CD14-positive monocyte (primary cell): Measurements from ENCODE around the gene ZDHHC14. TPM values are rescaled to one million over a fixed set of nuclear protein-coding genes. Genes with fewer than 3 reads are reported as not detected.

ENCODE experiments used
- DNase-seq, 3 donors: peaks; one replicate each; pipeline ENCODE4 v3.0.0-alpha.2; 2011 to 2022
- H2AFZ ChIP-seq: 2 replicates; pipeline ENCODE4 v1.6.0; 2012; ENCODE audit warnings: mild to moderate bottlenecking, low read depth, low read length, inconsistent platforms; ENCODE audit not compliant: insufficient read depth, poor library complexity, severe bottlenecking
- H3K27ac ChIP-seq, 2 donors: 1 replicate in 1 of 2; 2 replicates in 1 of 2; pipeline ENCODE4 v1.5.1; 2012 to 2013; ENCODE audit warnings: low read length in 2 of 2, control low read depth in 1 of 2, inconsistent platforms in 1 of 2, low read depth in 1 of 2, mild to moderate bottlenecking in 1 of 2
- H3K27me3 ChIP-seq, 2 donors: one replicate each; pipeline versions ENCODE4 v1.6.0 to v1.6.1; 2011 to 2013; ENCODE audit warnings: low read length in 2 of 2; ENCODE audit not compliant: control insufficient read depth in 2 of 2, insufficient read depth in 2 of 2
- H3K36me3 ChIP-seq, 2 donors: replicated peaks in 1 of 2; 1 replicate in 1 of 2; 2 replicates in 1 of 2; pipeline versions ENCODE4 v1.5.1 to v1.6.1; 2012 to 2013; ENCODE audit warnings: low read length in 2 of 2, control low read depth in 1 of 2, inconsistent platforms in 1 of 2, mild to moderate bottlenecking in 1 of 2; ENCODE audit not compliant: insufficient read depth in 2 of 2, control insufficient read depth in 1 of 2
- H3K4me1 ChIP-seq, 2 donors: 1 replicate in 1 of 2; 2 replicates in 1 of 2; pipeline versions ENCODE4 v1.5.1 to v1.6.1; 2012 to 2013; ENCODE audit warnings: low read length in 2 of 2, control low read depth in 1 of 2, inconsistent platforms in 1 of 2, mild to moderate bottlenecking in 1 of 2, moderate library complexity in 1 of 2; ENCODE audit not compliant: insufficient read depth in 2 of 2, control insufficient read depth in 1 of 2
- H3K4me2 ChIP-seq: replicated peaks from 2 replicates; pipeline ENCODE3; 2012; ENCODE audit warnings: low read length, moderate library complexity, mild to moderate bottlenecking; ENCODE audit not compliant: poor library complexity, severe bottlenecking; ENCODE audit errors: extremely low read depth
- H3K4me3 ChIP-seq, 3 experiments: fragments of 200-600 bp in 1 of 3; sonication (generic) in 1 of 3; replicated peaks in 1 of 3; 1 replicate in 2 of 3; 2 replicates in 1 of 3; pipeline ENCODE4 v1.5.1; 2011 to 2013; ENCODE audit warnings: low read length in 3 of 3, mild to moderate bottlenecking in 3 of 3, control low read depth in 2 of 3, low read depth in 2 of 3, inconsistent platforms in 1 of 3, moderate library complexity in 1 of 3
- H3K79me2 ChIP-seq: 2 replicates; pipeline ENCODE4 v1.6.0; 2012; ENCODE audit warnings: mild to moderate bottlenecking, control low read depth, inconsistent platforms, low read length, moderate library complexity; ENCODE audit not compliant: insufficient read depth
- H3K9ac ChIP-seq: 2 replicates; pipeline ENCODE4 v1.6.0; 2017; ENCODE audit warnings: low read length, mild to moderate bottlenecking; ENCODE audit not compliant: insufficient read depth, poor library complexity, severe bottlenecking
- H3K9me3 ChIP-seq, 2 donors: replicated peaks in 1 of 2; 1 replicate in 1 of 2; 2 replicates in 1 of 2; pipeline versions ENCODE4 v1.5.1 to v1.6.1; 2012 to 2013; ENCODE audit warnings: low read length in 2 of 2, control low read depth in 1 of 2; ENCODE audit not compliant: control insufficient read depth in 1 of 2, insufficient read depth in 1 of 2
- H4K20me1 ChIP-seq: 2 replicates; pipeline ENCODE4 v1.6.0; 2012; ENCODE audit warnings: mild to moderate bottlenecking, low read length, control low read depth, moderate library complexity; ENCODE audit not compliant: insufficient read depth
- H3K27ac Mint-ChIP-seq, 7 donors: one replicate each; pipeline ENCODE4 v1.8.0; 2020; ENCODE audit warnings: mild to moderate bottlenecking in 7 of 7, mixed read lengths in 7 of 7, moderate library complexity in 6 of 7, inconsistent platforms in 2 of 7
- H3K27me3 Mint-ChIP-seq, 3 donors: one replicate each; pipeline ENCODE4 v1.8.0; 2021 to 2022; ENCODE audit warnings: low read depth in 3 of 3, mild to moderate bottlenecking in 3 of 3, mixed read lengths in 3 of 3, moderate library complexity in 3 of 3, inconsistent platforms in 1 of 3
- H3K36me3 Mint-ChIP-seq, 2 donors: one replicate each; pipeline ENCODE4 v1.8.0; 2020; ENCODE audit warnings: mixed read lengths in 2 of 2, inconsistent platforms in 1 of 2, mild to moderate bottlenecking in 1 of 2
- H3K4me1 Mint-ChIP-seq: one replicate; pipeline ENCODE4 v1.8.0; 2020; ENCODE audit warnings: mild to moderate bottlenecking, mixed read lengths
- H3K4me3 Mint-ChIP-seq, 2 donors: one replicate each; pipeline ENCODE4 v1.8.0; 2020; ENCODE audit warnings: mild to moderate bottlenecking in 2 of 2, mixed read lengths in 2 of 2, moderate library complexity in 1 of 2
- H3K9me3 Mint-ChIP-seq, 7 donors: one replicate each; pipeline ENCODE4 v1.8.0; 2020 to 2022; ENCODE audit warnings: mixed read lengths in 7 of 7, mild to moderate bottlenecking in 6 of 7, moderate library complexity in 6 of 7, inconsistent platforms in 2 of 7
- CTCF ChIP-seq: fragments of 200-600 bp; IDR thresholded peaks from one replicate; pipeline ENCODE4 v1.8.0; 2022; ENCODE audit warnings: antibody characterized with exemption, mild to moderate bottlenecking
- WGBS: methylation state at CpG from one replicate; pipeline ENCODE4 v1.1.5; 2013; ENCODE audit warnings: missing lambda C conversion rate; ENCODE audit not compliant: insufficient coverage; 5-methylcytosine and 5-hydroxymethylcytosine counted together
- intact Hi-C, 2 donors: fragments of 100-400 bp; cut with micrococcal nuclease; formaldehyde crosslinking; loops; one replicate each; pipeline versions ENCODE4 v1.15.0 to v1.15.1; 2023
- polyA plus RNA-seq, 3 donors: library from polyadenylated mRNA; depleted of rRNA in 1 of 3; unstranded in 2 of 3; stranded (reverse) in 1 of 3; fragments of 300-500 nt in 2 of 3; fragments of >200 nt in 1 of 3; fragmentation: Illumina TruSeq in 2 of 3; gene quantifications; 1 replicate in 2 of 3; 2 replicates in 1 of 3; pipeline ENCODE4 v1.2.3, GENCODE V29; 2012 to 2021

ZDHHC14 gene
- polyA plus RNA-seq, 3 donors, result 0.30 to 1.7 (median 0.93) TPM

- no peak overlapping the region for H3K4me3 ChIP-seq
- Mint-ChIP-seq H3K27ac (peak overlapping the region in 2 of 7 donors; percentile 12 to 38), H3K9me3 (no peaks in the 10 kb centered on the region), H3K4me3 (no peak overlapping the region), H3K36me3 (no peaks in the 10 kb centered on the region), H3K4me1 (peaks cover 11% of the 10 kb centered on the region), H3K27me3 (no peaks in the 10 kb centered on the region)
- no peak overlapping the region for H3K27ac ChIP-seq
- no peak for TF ChIP-seq CTCF
- 0% methylated on average over 1 of the region's 4 CpGs for WGBS
- peaks cover 0 to 3% of the 10 kb centered on the region in 2 donors for H3K4me1 ChIP-seq
- intact Hi-C loops, result no loop called here
- H3K27me3 ChIP-seq, result no peaks in the 10 kb centered on the region
- no peak overlapping the region for H3K9ac ChIP-seq
- peak; percentile 10 to 20 (median 10) for DNase-seq
- H3K9me3 ChIP-seq, result no peaks in the 10 kb centered on the region
- no peak overlapping the region for H3K4me2 ChIP-seq
- no peaks in the 10 kb centered on the region for H4K20me1 ChIP-seq
- no peaks in the 10 kb centered on the region for H3K36me3 ChIP-seq
- no peaks in the 10 kb centered on the region for H3K79me2 ChIP-seq
- H2AFZ ChIP-seq, result peak overlapping the region; percentile 28
Measured at GRCh38 chr6:157615420-157615769, 234.4 kb downstream of the ZDHHC14 start.

DNA sequence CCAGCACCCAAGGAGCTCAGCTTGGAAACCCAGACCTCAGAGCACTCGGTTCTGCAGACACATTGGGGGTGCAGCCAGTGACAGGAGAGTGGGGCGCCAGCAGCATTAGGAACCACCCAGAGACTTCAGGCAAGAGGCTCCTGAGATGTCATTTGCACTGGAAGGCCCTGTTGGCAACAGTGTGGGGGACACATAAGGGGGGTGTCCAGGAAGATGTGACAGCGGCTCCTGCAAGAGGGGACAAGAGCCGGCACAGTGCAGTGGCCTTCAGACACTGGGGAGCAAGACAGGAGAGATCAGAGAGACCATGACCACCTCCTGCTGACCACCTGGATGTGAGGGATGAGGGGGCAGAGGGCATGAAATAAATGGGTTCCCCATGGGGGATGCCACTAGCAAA lies 235.0 kb downstream of the ZDHHC14 start:
- Mint-ChIP-seq H3K4me3 (no peak overlapping the region), H3K9me3 (no peaks in the 10 kb centered on the region), H3K36me3 (no peaks in the 10 kb centered on the region), H3K27me3 (no peaks in the 10 kb centered on the region), H3K4me1 (peaks cover 11% of the 10 kb centered on the region), H3K27ac (no peak overlapping the region)
- Histone ChIP-seq H3K9me3 (no peaks in the 10 kb centered on the region), H2AFZ (no peak overlapping the region), H4K20me1 (no peaks in the 10 kb centered on the region), H3K9ac (no peak overlapping the region), H3K27ac (no peak overlapping the region), H3K27me3 (no peaks in the 10 kb centered on the region), H3K4me3 (no peak overlapping the region), H3K4me1 (peaks cover 0 to 3% of the 10 kb centered on the region in 2 donors), H3K79me2 (no peaks in the 10 kb centered on the region), H3K4me2 (no peak overlapping the region), H3K36me3 (no peaks in the 10 kb centered on the region)
- WGBS, result 79% methylated on average over 4 of the region's 4 CpGs
- DNase-seq, result no peak
- no peak for TF ChIP-seq CTCF
- intact Hi-C loops, result no loop called here
